Measurements from ENCODE around the gene MID2.
"Not testable (repeated sequence)": the region's sequence is repeated elsewhere in the genome, so short reads cannot be mapped to it uniquely, and the experiment has no call there.

MID2 gene

GRCh38 chrX:107825698-107826237 is at the start of gene MID2:
MID2 (plus strand) TSS chrX:107825866; CDS start chrX:107826427, 561 bp downstream.
- DNase-seq, result no peak

DNA sequence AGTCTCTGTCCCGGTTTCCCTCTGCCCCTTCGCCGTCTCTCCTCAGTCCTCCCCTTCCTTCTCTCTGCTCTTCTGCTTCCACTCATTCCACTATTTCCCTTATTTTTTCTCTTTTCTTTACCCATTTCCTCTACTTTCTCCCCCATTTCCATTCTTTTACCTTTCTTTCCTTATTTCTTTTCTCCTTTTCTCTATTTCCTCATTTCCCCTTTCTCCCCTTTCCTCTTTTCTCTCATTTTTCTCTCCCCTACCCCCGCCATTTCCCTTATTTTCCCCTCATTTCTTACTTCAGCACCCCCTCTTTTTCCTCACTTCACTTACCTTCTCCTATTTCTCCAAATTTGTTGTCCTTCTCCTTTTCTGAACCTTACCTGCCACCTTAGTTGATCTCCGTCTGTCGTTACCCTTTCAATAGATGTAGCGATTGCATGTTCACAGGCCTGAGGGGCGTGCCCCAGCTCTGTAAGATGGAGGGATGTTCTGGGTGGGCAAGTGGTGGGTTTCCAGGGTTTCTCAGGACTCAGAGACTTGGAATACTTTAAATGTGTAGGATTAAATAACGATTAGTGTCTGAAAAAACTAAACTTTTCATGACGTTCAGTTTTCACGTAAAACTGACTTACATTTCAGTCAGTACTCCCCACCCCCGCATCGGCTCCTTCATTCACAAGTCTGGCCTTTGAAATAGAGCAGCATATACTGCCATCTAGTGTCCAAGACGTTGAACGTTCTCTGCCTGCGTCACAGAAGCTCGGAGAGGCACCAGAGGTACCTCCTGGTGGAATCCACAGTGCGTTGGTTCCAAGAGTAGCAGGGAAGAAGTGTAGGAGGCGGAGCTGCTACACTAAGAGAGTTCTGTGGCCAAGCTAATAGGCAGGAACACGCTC is 48.8 kb upstream of the MID2 start:
- peak; percentile 60 for DNase-seq

- no peak for DNase-seq
Measured at GRCh38 chrX:107777536-107777832, 48.2 kb upstream of the MID2 start, which contains the start of gene NCBP2L. NCBP2L (plus strand) TSS chrX:107777733; CDS start chrX:107794221, 16,488 bp downstream.

DNA sequence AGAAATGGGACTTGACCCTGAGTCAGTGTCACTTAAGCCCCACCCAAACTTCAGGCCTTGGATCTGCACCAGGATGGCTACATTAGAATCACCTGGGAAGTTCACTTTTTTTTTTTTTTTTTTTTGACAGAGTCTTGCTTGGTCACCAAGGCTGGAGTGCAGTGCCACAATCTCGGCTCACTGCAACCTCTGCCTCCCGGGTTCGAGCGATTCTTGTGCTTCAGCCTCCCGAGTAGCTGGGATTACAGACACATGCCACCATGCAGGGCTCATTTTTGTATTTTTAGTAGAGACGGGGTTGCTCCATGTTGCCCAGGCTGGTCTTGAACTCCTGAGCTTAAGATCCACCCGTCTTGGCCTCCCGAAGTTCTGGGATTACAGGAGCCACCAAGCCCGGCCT is 45.1 kb upstream of the MID2 start:
- DNase-seq, result no peak

DNA sequence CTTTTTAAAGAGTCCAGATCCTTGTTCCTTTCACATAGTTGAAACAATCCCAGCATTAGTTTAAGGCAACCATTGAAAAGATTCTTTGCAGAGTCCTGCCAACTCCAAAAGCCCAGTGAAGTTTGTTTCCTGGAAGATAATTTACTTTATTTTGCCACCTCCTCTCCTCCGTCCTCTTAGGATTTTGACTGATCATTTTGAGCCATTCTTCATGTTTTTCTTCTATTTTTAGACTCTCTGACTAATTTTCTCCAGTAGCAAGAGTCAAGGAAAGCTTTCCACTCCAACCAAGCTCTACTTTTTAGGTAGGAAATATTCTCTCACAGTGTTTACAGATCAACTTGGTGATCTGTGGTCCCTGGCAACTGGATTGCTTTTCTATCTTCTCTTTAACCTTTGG is 37.8 kb upstream of the MID2 start:
- no peak for DNase-seq

- DNase-seq, result no peak
Measured at GRCh38 chrX:107804427-107804826, 21.2 kb upstream of the MID2 start.

GRCh38 chrX:107805179-107805578 is 20.5 kb upstream of the MID2 start:
- DNase-seq, result no peak

DNA sequence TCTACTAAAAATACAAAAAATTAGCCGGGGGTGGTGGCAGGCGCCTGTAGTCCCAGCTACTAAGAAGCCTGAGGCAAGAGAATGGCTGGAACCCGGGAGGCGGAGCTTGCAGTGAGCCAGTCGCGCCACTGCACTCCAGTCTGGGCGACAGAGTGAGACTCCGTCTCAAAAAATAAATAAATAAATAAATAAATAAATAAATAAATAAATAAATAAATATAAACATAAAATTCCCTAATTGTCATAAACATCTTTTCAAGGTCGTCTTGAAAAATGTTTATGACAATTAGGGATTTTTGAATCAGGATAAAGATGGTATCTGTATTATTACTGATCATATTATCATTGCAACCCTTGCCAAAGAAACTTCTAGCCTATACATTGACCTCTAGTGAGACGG is 15.6 kb upstream of the MID2 start:
- DNase-seq, result not testable (repeated sequence)

DNA sequence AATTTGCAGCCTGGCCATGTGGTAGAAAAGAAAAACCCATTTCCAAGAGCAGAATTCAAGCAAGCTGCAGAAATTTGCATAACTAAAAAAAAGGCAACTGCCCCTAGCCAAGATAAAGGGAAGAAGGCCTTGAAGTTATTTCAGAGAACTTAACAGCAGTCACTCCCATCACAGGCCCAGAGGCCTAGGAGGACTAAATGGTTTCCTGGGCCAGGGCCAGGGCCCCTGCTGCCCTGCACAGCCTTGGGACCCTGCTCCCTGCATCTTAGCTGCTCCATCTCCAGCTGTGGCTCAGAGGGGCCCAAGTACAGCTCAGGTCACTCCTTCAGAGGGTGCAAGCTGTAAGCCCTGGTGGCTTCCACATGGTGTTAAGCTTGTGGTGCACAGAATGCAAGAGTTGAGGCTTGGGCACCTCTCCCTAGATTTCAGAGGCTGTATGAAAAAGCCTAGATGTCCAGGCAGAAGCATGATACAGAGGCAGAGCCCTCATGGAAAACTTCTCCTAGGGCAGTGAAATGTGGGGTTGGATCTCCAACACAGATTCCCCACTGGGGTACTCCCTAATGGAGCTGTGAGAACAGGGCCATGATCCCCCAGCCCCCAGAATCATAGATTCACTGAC is 6.7 kb upstream of the MID2 start:
- no peak for DNase-seq

DNA sequence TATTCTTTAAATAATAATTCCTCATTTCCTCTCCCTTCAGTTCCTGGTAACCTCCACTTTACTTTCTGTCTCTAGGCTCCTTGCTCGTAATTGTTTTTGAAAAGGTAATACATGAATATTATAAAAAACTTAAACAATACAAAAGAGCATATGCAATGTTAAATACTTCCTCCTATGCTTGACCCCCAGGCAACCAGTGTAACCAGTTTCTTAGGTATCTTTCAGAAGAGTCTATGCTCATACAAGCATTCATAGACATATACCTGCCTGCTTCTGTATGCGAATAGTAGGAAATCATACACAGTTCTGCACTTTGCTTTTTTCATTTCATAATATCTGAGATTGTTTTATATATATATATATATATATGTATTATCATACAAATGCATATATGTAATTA is 2.6 kb upstream of the MID2 start:
- no peak for DNase-seq

DNA sequence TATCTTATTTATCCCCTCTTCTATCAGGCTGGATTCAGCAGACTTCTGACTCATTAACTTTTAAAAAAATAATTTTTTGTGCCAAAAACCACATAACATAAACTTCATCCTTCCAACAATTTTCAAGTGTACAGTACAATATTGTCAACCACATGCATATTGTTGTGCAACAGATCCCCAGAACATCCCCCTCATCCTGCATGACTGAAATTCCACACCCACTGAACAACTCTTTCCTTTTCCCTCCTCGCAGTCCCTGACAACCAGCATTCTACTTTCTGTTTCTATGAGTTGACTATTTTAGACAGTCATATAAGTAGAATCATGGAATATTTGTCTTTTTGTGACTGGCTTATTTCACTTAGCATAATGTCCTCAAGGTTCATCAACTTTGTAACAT is 2.2 kb upstream of the MID2 start:
- DNase-seq, result no peak

DNA sequence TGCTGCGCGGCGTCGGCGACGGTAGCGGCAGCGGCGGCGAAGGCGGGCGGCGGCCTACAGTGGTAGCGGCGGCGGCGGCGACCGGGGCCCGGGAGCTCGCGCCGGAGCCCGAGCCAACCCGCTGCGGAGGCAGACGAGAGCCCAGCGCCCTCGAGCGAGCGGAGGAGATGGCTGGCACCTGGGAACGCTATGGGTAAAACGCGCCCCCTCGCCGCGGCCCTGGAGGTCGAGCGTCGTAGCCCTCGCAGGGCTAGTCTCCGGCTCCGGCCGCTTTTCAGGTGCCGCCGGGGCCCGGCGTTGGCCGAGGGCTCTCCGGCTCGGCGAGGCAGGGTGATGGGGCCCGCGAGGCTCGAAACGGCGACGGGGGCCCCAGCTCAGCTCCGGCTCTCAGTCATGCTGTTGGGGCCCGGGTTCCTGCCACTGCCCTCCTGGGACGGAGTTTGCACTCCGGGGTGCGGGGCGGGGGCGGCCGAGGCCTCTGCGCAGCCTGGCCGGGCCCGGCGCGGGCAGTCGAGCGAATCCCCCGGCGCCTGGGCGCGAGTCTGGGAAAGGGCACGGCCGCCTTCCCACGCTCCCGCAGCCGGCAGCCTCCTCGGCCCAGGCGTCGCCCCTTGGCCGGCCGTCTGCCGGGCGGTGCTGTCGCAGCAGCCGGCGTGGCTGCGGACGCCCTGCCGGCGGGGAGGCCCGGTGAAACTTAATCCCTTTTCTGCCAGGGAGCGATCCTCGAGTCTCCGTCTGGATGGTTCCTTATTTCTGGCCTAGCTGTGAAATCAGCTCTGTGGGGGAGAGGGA is 768 bp downstream of the MID2 start:
- no peak for DNase-seq

GRCh38 chrX:107827030-107827831 is 1.6 kb downstream of the MID2 start:
- DNase-seq, result no peak

DNA sequence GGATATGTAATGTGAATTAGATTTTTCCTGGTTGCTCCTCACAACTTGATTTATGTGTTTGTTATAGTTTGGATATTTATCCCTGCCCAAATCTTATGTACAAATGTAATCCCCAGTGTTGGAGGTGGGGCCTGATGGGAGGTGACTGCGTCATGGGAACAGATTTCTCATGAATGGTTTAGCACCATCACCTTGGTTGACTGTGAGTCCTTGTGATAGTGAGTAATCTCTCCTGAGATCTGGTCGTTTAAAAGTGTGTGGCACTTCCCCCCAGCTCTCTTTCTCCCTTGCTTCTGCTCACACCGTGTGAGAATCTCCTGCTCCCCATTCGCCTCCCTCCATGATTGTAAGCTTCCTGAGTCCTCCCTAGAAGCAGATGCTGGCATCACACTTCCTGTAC is 2.2 kb downstream of the MID2 start:
- no peak for DNase-seq

GRCh38 chrX:107829878-107830277 is 4.2 kb downstream of the MID2 start:
- no peak for DNase-seq

- no peak for DNase-seq
Measured at GRCh38 chrX:107831071-107831730, 5.5 kb downstream of the MID2 start.

DNA sequence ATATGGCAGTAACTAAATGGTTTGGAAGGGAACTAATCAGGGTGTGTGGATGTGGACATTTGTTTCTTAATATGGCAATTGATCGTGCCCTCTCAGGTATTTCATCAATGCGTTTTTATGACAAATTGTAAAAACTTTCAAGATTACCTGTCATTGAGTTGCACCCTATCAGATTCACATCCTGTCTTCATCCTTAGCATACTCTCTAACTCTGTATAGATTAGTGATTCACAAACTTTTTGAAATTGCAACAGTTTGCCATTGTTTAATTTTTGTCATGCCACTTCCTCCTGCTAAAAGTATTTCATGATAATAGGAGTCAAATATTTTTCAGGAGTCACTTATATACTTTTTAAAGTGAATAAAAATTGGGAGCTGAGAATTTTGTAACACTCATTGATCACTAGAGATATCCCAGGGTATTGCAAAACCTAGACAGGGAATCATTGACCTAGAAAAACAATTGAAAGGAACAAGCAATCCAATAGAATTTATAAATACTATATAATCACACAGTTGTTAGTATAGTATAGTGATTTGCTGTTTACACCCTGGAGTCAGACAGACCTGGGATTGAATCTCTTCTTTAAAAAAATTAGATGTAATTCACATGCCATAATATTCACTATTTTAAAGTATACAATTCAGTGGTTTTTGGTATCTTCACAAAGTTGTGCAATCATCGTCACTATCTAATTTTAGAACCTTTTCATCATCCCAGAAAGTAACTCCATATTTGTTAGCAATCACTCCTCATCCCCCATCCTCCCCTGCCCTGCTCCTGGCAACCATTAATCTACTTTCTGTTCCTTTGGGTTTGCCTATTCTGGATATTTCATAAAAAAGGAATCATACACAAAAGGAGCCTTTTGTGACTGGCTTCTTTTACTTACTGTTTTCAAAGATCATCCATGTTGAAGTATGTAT is 8.9 kb downstream of the MID2 start:
- no peak for DNase-seq

- DNase-seq, result no peak
Measured at GRCh38 chrX:107836958-107837357, 11.3 kb downstream of the MID2 start.

DNA sequence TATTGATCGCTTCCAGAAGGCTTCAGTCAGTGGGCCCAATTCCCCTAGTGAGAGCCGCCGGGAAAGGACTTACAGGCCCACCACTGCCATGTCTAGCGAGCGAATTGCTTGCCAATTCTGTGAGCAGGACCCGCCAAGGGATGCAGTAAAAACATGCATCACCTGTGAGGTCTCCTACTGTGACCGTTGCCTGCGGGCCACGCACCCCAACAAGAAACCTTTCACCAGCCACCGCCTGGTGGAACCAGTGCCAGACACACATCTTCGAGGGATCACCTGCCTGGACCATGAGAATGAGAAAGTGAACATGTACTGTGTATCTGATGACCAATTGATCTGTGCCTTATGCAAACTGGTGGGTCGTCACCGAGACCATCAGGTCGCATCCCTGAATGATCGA is 15.3 kb downstream of the MID2 start:
- DNase-seq, result no peak

DNA sequence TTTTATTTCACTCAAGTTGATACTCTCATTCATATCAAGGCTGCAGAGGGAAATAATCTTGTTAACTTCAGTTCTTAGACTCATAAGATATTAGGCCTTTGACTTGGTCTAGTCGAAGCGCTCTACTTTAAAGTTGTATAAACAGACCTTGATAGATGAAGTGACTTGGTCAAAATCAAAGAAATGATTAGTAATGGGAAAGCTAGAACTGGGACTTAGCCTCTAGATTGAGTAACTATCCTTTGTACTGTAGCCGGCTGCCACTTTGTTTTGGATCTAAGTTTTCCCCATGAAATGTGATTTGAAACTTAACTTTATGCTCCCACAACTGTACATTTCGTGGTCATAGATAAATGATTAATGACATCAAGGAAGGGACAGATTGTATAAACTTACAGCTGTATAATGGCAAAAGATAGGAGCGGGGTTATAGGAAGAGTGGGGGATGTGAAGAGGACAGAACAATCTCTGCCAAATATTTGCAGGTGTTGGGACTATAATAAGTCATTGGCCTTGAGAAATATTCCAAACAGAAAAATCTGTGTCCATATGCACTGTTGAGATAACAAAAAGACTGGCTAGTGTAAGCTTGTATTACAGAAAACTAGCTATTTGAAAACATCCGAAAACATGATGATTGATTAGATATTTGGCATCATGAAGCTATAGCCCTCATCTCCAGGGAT is 17.2 kb downstream of the MID2 start:
- no peak for DNase-seq

Data from NCI-H1417 treated with DMSO at 0.1 percent for 48 hours (cell line).